BE2C (cell line): Measurements from ENCODE around the gene RNGTT.

Experiments used
- DNase-seq: peaks from one replicate; pipeline ENCODE4 v3.0.0-alpha.2; 2020
- H3K27me3 ChIP-seq: fragments of 250-450 bp; sonication (Bioruptor Pico); 2 replicates; pipeline ENCODE4 v1.5.1; 2020; ENCODE audit warnings: mild to moderate bottlenecking
- H3K36me3 ChIP-seq: fragments of 250-450 bp; sonication (Bioruptor Pico); 2 replicates; pipeline ENCODE4 v1.5.1; 2020; ENCODE audit warnings: mild to moderate bottlenecking
- H3K4me1 ChIP-seq: fragments of 250-450 bp; sonication (Bioruptor Pico); 2 replicates; pipeline ENCODE4 v1.5.1; 2020
- H3K4me3 ChIP-seq: 2 replicates; pipeline ENCODE4 v1.5.1; 2011; ENCODE audit warnings: low read depth, low read length
- H3K9me3 ChIP-seq: fragments of 250-450 bp; sonication (Bioruptor Pico); 2 replicates; pipeline ENCODE4 v1.5.1; 2020
- TF ChIP-seq, protein P1 (sequence below): IDR thresholded peaks from 2 replicates; pipeline ENCODE4 v1.5.1; 2012; ENCODE audit warnings: mild to moderate bottlenecking, low read depth, low read length

The RNGTT gene

DNA sequence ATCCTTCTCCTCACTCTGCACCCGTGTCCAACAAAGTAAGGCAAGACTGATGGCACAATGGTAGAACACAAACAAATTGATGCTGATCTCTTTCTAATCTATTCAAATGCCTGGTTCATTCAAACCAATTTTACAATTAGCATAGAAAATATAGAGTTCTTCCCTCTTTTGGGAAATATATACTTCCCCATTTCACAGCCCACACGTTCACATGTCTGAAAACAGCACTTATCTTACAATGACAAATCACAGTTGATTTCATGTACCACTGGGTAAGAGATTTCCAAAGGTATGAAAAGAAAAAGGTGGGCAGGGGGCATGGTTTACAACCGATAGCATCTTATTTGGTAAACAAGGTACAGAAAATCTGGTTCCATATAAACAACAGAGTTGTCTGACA lies 137.6 kb downstream of the RNGTT start:
- H3K9me3 ChIP-seq = no peaks in the 10 kb centered on the region
- DNase-seq = no peak
- no peak overlapping the region for H3K4me3 ChIP-seq
- TF ChIP-seq, protein P1, sequence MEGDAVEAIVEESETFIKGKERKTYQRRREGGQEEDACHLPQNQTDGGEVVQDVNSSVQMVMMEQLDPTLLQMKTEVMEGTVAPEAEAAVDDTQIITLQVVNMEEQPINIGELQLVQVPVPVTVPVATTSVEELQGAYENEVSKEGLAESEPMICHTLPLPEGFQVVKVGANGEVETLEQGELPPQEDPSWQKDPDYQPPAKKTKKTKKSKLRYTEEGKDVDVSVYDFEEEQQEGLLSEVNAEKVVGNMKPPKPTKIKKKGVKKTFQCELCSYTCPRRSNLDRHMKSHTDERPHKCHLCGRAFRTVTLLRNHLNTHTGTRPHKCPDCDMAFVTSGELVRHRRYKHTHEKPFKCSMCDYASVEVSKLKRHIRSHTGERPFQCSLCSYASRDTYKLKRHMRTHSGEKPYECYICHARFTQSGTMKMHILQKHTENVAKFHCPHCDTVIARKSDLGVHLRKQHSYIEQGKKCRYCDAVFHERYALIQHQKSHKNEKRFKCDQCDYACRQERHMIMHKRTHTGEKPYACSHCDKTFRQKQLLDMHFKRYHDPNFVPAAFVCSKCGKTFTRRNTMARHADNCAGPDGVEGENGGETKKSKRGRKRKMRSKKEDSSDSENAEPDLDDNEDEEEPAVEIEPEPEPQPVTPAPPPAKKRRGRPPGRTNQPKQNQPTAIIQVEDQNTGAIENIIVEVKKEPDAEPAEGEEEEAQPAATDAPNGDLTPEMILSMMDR = no peak
- no peaks in the 10 kb centered on the region for H3K27me3 ChIP-seq
- H3K36me3 ChIP-seq = no peaks in the 10 kb centered on the region
- no peaks in the 10 kb centered on the region for H3K4me1 ChIP-seq

DNA sequence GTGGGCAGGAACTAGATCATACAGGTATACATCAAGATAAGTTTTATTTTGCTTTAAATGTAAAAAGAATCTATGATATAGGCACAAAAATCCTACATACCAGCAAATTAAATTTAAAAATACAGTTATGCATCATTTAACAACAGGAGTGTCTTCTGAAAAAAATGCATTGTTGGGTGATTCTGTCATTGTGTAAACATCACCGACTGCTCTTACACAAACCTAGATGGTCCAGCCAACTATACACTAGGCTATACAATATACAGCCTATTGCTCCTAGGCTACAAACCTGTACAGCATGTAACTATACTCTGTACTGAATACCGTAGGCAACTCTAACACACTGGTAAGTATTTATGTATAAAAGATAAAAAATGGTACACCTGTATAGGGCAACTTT lies 139.4 kb downstream of the RNGTT start:
- no peaks in the 10 kb centered on the region for H3K4me1 ChIP-seq
- no peaks in the 10 kb centered on the region for H3K9me3 ChIP-seq
- H3K27me3 ChIP-seq = no peaks in the 10 kb centered on the region
- H3K4me3 ChIP-seq = no peak overlapping the region
- no peak for DNase-seq
- no peaks in the 10 kb centered on the region for H3K36me3 ChIP-seq
- TF ChIP-seq, protein P1 = no peak

DNA sequence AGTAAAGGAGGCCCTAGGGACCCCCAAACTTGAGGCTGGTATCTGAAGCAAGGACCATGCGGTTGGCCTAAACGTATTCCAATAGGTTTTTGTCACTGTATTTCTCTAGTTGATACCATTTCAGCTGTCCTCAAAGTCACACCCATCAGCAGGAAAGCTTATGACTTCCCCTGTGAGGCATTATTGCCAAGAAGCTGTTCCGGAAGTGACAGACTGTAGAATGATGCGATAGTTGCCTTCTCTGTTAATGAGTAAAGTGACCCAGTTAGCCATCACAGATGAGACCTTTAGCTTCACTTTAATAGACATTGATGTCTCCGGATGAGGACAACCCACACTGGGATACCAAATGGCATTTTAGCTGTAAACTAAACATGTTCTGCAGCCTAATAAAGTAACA lies 147.9 kb downstream of the RNGTT start:
- Histone ChIP-seq H3K9me3 (no peaks in the 10 kb centered on the region), H3K4me3 (no peak overlapping the region), H3K4me1 (no peaks in the 10 kb centered on the region), H3K36me3 (no peaks in the 10 kb centered on the region), H3K27me3 (no peaks in the 10 kb centered on the region)
- TF ChIP-seq, protein P1 = no peak
- DNase-seq = no peak

DNA sequence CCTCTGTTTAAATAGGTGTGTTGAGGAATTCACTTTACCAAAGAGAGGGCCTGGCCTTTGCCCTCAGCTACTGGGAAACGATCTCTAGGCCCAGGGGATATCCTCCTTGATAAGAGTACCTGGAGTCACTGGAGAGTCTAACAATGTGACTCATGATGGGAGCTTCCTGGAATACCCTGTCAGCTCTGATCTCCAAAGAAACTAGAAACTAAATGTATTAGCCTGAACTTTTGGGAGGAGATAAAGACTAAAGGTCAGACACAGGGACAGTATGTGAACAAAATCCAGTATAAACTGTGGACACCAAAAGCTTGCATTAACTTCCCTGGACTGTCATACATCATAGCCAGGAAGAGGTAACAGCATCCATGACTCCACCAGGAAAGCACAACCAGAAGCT lies 148.5 kb downstream of the RNGTT start:
- no peak for DNase-seq
- TF ChIP-seq, protein P1 = no peak
- Histone ChIP-seq H3K27me3 (no peaks in the 10 kb centered on the region), H3K36me3 (no peaks in the 10 kb centered on the region), H3K4me1 (no peaks in the 10 kb centered on the region), H3K9me3 (no peaks in the 10 kb centered on the region), H3K4me3 (no peak overlapping the region)

DNA sequence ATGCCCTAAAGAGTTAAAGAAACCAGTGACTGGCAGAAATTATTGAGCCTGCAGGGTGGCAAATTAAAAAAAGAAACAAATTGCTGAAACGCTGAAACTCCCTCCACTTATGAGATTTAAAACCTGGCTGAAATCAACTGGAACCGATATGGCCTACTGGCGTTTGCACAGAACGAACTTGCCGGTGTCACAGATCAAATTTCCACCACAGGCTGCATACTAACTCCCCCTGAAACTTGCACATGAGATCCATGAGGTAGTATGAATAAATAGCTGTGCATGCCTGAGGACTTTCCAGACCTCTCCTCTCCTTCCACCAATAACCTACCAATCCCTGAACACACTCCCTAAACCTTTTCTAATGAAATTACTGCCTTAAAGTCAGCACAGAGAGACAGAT lies 150.4 kb downstream of the RNGTT start:
- no peak overlapping the region for H3K4me3 ChIP-seq
- H3K4me1 ChIP-seq = no peaks in the 10 kb centered on the region
- no peaks in the 10 kb centered on the region for H3K9me3 ChIP-seq
- H3K36me3 ChIP-seq = no peaks in the 10 kb centered on the region
- no peak for DNase-seq
- TF ChIP-seq, protein P1 = no peak
- no peaks in the 10 kb centered on the region for H3K27me3 ChIP-seq

DNA sequence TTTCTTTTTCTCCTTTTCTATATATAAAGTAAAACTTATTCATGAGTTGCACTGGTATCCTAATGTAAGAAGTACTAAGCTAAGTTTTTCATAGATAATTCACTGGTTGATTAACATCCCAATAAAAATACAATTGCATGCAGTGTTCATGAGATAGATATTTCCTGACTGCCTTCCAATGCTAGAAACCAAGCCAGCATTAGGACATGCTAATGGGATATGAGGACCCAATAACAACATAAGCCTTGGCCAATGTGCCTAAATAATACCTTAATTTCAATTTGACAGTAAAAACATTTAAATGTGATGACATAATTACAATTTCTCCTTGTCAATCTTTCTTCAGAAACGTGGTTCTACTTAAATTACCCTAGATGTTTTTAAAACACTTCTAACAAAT lies 152.7 kb downstream of the RNGTT start:
- Histone ChIP-seq H3K36me3 (no peaks in the 10 kb centered on the region), H3K4me3 (no peak overlapping the region), H3K9me3 (no peaks in the 10 kb centered on the region), H3K4me1 (no peaks in the 10 kb centered on the region), H3K27me3 (no peaks in the 10 kb centered on the region)
- DNase-seq = no peak
- TF ChIP-seq, protein P1 = no peak
